K562 (cell line): ENCODE data around the gene CCDC186. TPM values are rescaled to one million over a fixed set of nuclear protein-coding genes. Genes with fewer than 3 reads are reported as not detected.

Experiments
- ATAC-seq: fragments of 200-7000 bp; cut with Tn5 transposase; 3 replicates; pipeline ENCODE4 v1.9.1; 2020; ENCODE audit warnings: moderate library complexity
- BruUV-seq: library from RNA; stranded (reverse); fragments of 400-500 nt; replicated peaks from 2 replicates; lab custom pipeline; 2021; lab: Mats Ljungman, UMichigan
- CTCF ChIA-PET: fragments of 300-600 bp; formaldehyde crosslinking; extraction: SDS; loops from one replicate; lab custom pipeline; 2021; ENCODE audit warnings: low intra/inter-chr PET ratio; lab: Yijun Ruan, JAX
- POLR2A ChIA-PET: fragments of 300-600, 350-650 bp; sonication (Branson Sonifier 250); formaldehyde crosslinking; extraction: SDS; loops from one replicate; lab custom pipeline; 2021; ENCODE audit warnings: antibody characterized with exemption, inconsistent platforms; lab: Yijun Ruan, JAX
- DNase-seq, 4 experiments: peaks; one replicate each; pipeline versions ENCODE4 v3.0.0 to v3.0.0-alpha.2; 2011 to 2018; ENCODE audit warnings: low spot score in 3 of 4, mixed read lengths in 3 of 4; ENCODE audit errors: extremely low read depth in 1 of 4
- FAIRE-seq: peaks from 2 replicates; lab custom pipeline; 2011; peaks lifted over from hg19 to GRCh38; lab: Jason Lieb, UNC
- H2AFZ ChIP-seq: 2 replicates; pipeline ENCODE4 v1.6.0; 2011; ENCODE audit warnings: low read depth, low read length, control low read depth, inconsistent platforms
- H3K27ac ChIP-seq: fragments of 200-600 bp; 3 replicates; pipeline ENCODE4 v1.8.0; 2011; ENCODE audit warnings: low read depth, mild to moderate bottlenecking, control low read depth, inconsistent platforms, low read length, moderate library complexity, mixed read lengths; ENCODE audit errors: extremely low read depth
- H3K27me3 ChIP-seq, 2 experiments: fragments of 300-600 bp in 1 of 2; 2 replicates in 1 of 2; 3 replicates in 1 of 2; pipeline versions ENCODE4 v1.6.0 to v1.8.0; 2011; ENCODE audit warnings: inconsistent platforms in 2 of 2, low read length in 2 of 2, mild to moderate bottlenecking in 1 of 2, mixed read lengths in 1 of 2, moderate library complexity in 1 of 2; ENCODE audit not compliant: control insufficient read depth in 2 of 2, insufficient read depth in 2 of 2
- H3K36me3 ChIP-seq: fragments of 300-600 bp; 3 replicates; pipeline ENCODE4 v1.8.0; 2011; ENCODE audit warnings: mild to moderate bottlenecking, low read length, inconsistent platforms; ENCODE audit not compliant: control insufficient read depth, insufficient read depth
- H3K4me1 ChIP-seq, 2 experiments: fragments of 200-600 bp in 1 of 2; replicated peaks in 1 of 2; 2 replicates in 1 of 2; 3 replicates in 1 of 2; pipeline versions ENCODE4 v1.5.1 to v1.8.0; 2011; ENCODE audit warnings: inconsistent platforms in 2 of 2, low read length in 2 of 2, mild to moderate bottlenecking in 1 of 2, mixed read lengths in 1 of 2, moderate library complexity in 1 of 2; ENCODE audit not compliant: control insufficient read depth in 2 of 2, insufficient read depth in 2 of 2
- H3K4me2 ChIP-seq: 2 replicates; pipeline ENCODE4 v1.6.1; 2011; ENCODE audit warnings: low read length, control low read depth, inconsistent platforms, mixed read lengths; ENCODE audit not compliant: insufficient read depth
- H3K4me3 ChIP-seq: fragments of 200-600 bp; sonication (generic), shearing (Covaris generic); 2 replicates; pipeline ENCODE4 v1.5.1; 2016; ENCODE audit warnings: control low read depth, inconsistent platforms
- H3K79me2 ChIP-seq: fragments of 200-600 bp; 3 replicates; pipeline ENCODE4 v1.8.0; 2011; ENCODE audit warnings: low read length, inconsistent platforms; ENCODE audit not compliant: control insufficient read depth, insufficient read depth
- H3K9ac ChIP-seq, 2 experiments: 2 replicates each; pipeline versions ENCODE4 v1.6.0 to v1.6.1; 2011; ENCODE audit warnings: low read depth in 2 of 2, low read length in 2 of 2, control low read depth in 1 of 2, inconsistent platforms in 1 of 2, mild to moderate bottlenecking in 1 of 2, mixed read lengths in 1 of 2; ENCODE audit not compliant: insufficient read depth in 1 of 2
- H3K9me1 ChIP-seq: one replicate; pipeline ENCODE4 v1.6.0; 2011; ENCODE audit warnings: inconsistent platforms, mild to moderate bottlenecking, low read length, moderate library complexity; ENCODE audit not compliant: control insufficient read depth, insufficient read depth
- H3K9me3 ChIP-seq: replicated peaks from 2 replicates; pipeline ENCODE4 v1.5.1; 2011; ENCODE audit warnings: low read depth, low read length, inconsistent platforms; ENCODE audit not compliant: control insufficient read depth, insufficient read depth
- H4K20me1 ChIP-seq: replicated peaks from 2 replicates; pipeline ENCODE4 v1.6.1; 2011; ENCODE audit warnings: low read length, inconsistent platforms, mixed read lengths; ENCODE audit not compliant: control insufficient read depth, insufficient read depth
- ATF2 ChIP-seq: sonication (generic); formaldehyde crosslinking; IDR thresholded peaks from 2 replicates; pipeline ENCODE4 v1.8.1; 2022; ENCODE audit warnings: missing genetic modification reagents
- CCNT2 ChIP-seq: IDR thresholded peaks from 2 replicates; pipeline ENCODE4 v1.6.1; 2011; ENCODE audit warnings: borderline replicate concordance, low read depth, mild to moderate bottlenecking, moderate library complexity, mixed read lengths, low read length; ENCODE audit not compliant: insufficient read length; ENCODE audit errors: extremely low read depth
- CXXC5 ChIP-seq: fragments of 250-450 bp; sonication (Bioruptor Pico); IDR thresholded peaks from 2 replicates; pipeline ENCODE4 v1.8.0; 2022; ENCODE audit warnings: inconsistent platforms, mild to moderate bottlenecking, moderate library complexity
- DACH1 ChIP-seq: fragments of 450-650 bp; IDR thresholded peaks from 2 replicates; pipeline ENCODE4 v1.6.1; 2018; ENCODE audit not compliant: partially characterized antibody
- HMGXB4 ChIP-seq: sonication (generic); formaldehyde crosslinking; IDR thresholded peaks from 2 replicates; pipeline ENCODE4 v1.8.1; 2023; ENCODE audit warnings: mild to moderate bottlenecking, missing genetic modification reagents
- NFIC ChIP-seq: fragments of 450-650 bp; IDR thresholded peaks from 2 replicates; pipeline ENCODE4 v1.6.1; 2017; ENCODE audit warnings: mild to moderate bottlenecking, inconsistent platforms
- PKNOX1 ChIP-seq: fragments of 450-650 bp; IDR thresholded peaks from 2 replicates; pipeline ENCODE4 v1.6.1; 2016
- USF2 ChIP-seq: sonication (generic); formaldehyde crosslinking; IDR thresholded peaks from 2 replicates; pipeline ENCODE4 v1.5.0; 2020; ENCODE audit warnings: missing genetic modification reagents
- ZBTB2 ChIP-seq: fragments of 450-650 bp; IDR thresholded peaks from 2 replicates; pipeline ENCODE4 v1.6.1; 2016; ENCODE audit warnings: antibody characterized with exemption
- ZNF551 ChIP-seq: fragments of 250-450 bp; sonication (Bioruptor Pico); IDR thresholded peaks from 2 replicates; pipeline ENCODE4 v1.5.0; 2021; ENCODE audit warnings: mild to moderate bottlenecking, moderate library complexity
- WGBS: fragments of 100-300 bp; shearing (Covaris generic); methylation state at CpG from one replicate; pipeline ENCODE4 v1.1.6; 2016; ENCODE audit warnings: low coverage, mixed read lengths; ENCODE audit not compliant: insufficient coverage; ENCODE audit errors: missing lambda C conversion rate; 5-methylcytosine and 5-hydroxymethylcytosine counted together
- in situ Hi-C: fragments of 300-500 bp; cut with MboI; formaldehyde crosslinking; loops from 4 replicates; pipeline ENCODE4 v1.15.0; 2018; ENCODE audit warnings: inconsistent platforms, mixed read lengths
- intact Hi-C: fragments of 100-400 bp; cut with micrococcal nuclease; formaldehyde crosslinking; loops from 2 replicates; pipeline ENCODE4 v1.14.2; 2022
- polyA plus RNA-seq, 8 experiments: library from polyadenylated mRNA; depleted of rRNA in 4 of 8; stranded (reverse) in 5 of 8; unstranded in 3 of 8; fragments of >200 nt; fragmentation: Nextera tagmentation in 2 of 8; fragmentation: Illumina TruSeq in 1 of 8; extraction: Ambion mirVana in 2 of 8; extraction: Trizol in 1 of 8; gene quantifications; 2 replicates each; pipeline versions ENCODE4 v1.2.1 to v1.2.3, GENCODE V29; 2011 to 2014; ENCODE audit warnings: inconsistent platforms in 1 of 8, missing spikeins in 1 of 8
- total RNA-seq, 7 experiments: library from RNA; depleted of rRNA in 6 of 7; stranded (reverse); fragments of >200 nt in 6 of 7; fragmentation: Illumina TruSeq in 2 of 7; extraction: Trizol in 2 of 7; gene quantifications; 2 replicates each; pipeline versions ENCODE4 v1.2.1 to v1.2.3, GENCODE V29; 2011 to 2021; ENCODE audit warnings: low replicate concordance in 1 of 7

The CCDC186 gene
- total and polyA plus RNA-seq, 9 of the 15 experiments (the other 6 are each of a cell fraction or from before 2014, with no cell fraction given): 2.0 to 7.5 (median 4.7) TPM

GRCh38 chr10:114175667-114176066 is 1.7 kb upstream of the CCDC186 start:
- peaks cover 31% of the 10 kb centered on the region for H3K79me2 ChIP-seq
- H2AFZ ChIP-seq: no peak overlapping the region
- BruUV-seq: no TSS peak
- no peaks in the 10 kb centered on the region for H4K20me1 ChIP-seq
- H3K9me3 ChIP-seq: no peaks in the 10 kb centered on the region
- H3K4me3 ChIP-seq: no peak overlapping the region
- in situ Hi-C loops (no loop called here), intact Hi-C loops (no loop called here)
- no peaks in the 10 kb centered on the region for H3K9me1 ChIP-seq
- no peaks in the 10 kb centered on the region for H3K36me3 ChIP-seq
- FAIRE-seq (no peak), ATAC-seq (no peak), DNase-seq (no peak)
- TF ChIP-seq CCNT2: no peak
- TF ChIP-seq ZNF551 (CRISPR knock-in tag): no peak
- no peak for TF ChIP-seq HMGXB4
- no peak for TF ChIP-seq DACH1
- TF ChIP-seq CXXC5 (CRISPR knock-in tag): no peak
- TF ChIP-seq PKNOX1: 0 out of 2 replicates have a peak, but pooled peaks have one; percentile 12
- TF ChIP-seq ATF2: no peak
- no peak for TF ChIP-seq USF2 (CRISPR knock-in tag)
- TF ChIP-seq ZBTB2: no peak
- TF ChIP-seq NFIC: peak; percentile 62
- CTCF ChIA-PET: no interaction called here
- H3K27me3 ChIP-seq: no peaks in the 10 kb centered on the region; a peak in 1 of 5 replicates
- peaks cover 6 to 12% of the 10 kb centered on the region in 2 experiments; a peak in 4 of 5 replicates for H3K4me1 ChIP-seq
- no peak overlapping the region for H3K9ac ChIP-seq
- H3K4me2 ChIP-seq: no peak overlapping the region
- POLR2A ChIA-PET: interaction anchor here (0.5 to 0.6 kb wide), 2 partner anchors 70 to 505 kb away, joined by 3 to 5 read pairs; no protein-coding TSS in a partner anchor
- H3K27ac ChIP-seq: no peak overlapping the region
- WGBS: 17% methylated on average over 1 of the region's 1 CpG
